Stimulated activated naive CD8-positive, alpha-beta T cell treated with anti-CD3 and anti-CD28 coated beads, Interleukin-15, Interleukin-2, amounts not matched to agents 100 U/mL and 50 U/mL, for 24 hours (primary cell): ENCODE measurements around the gene EGFR.

Source experiments
- ATAC-seq: fragments of 150-1000 bp; cut with Tn5 transposase; one replicate; pipeline ENCODE4 v1.10.0; 2021
- DNase-seq: peaks from one replicate; pipeline ENCODE4 v3.0.0; 2021

EGFR gene

GRCh38 chr7:55036950-55037736, 18.3 kb downstream of the EGFR start:
- DNase-seq (no peak), ATAC-seq (no peak)

- no peak for ATAC-seq
- DNase-seq, result no peak
Measured at GRCh38 chr7:55043691-55044370, 25.0 kb downstream of the EGFR start.

GRCh38 chr7:55044371-55044717, 25.5 kb downstream of the EGFR start:
- DNase-seq (no peak), ATAC-seq (no peak)

- DNase-seq, result no peak
- no peak for ATAC-seq
Measured at GRCh38 chr7:55044791-55045190, 26.0 kb downstream of the EGFR start.

GRCh38 chr7:55046582-55047342, 27.9 kb downstream of the EGFR start:
- no peak for ATAC-seq
- no peak for DNase-seq

- DNase-seq (no peak), ATAC-seq (no peak)
Measured at GRCh38 chr7:55048221-55048859, 29.5 kb downstream of the EGFR start.

GRCh38 chr7:55050281-55050680, 31.5 kb downstream of the EGFR start:
- DNase-seq (no peak), ATAC-seq (no peak)

- DNase-seq (no peak), ATAC-seq (no peak)
Measured at GRCh38 chr7:55052081-55052480, 33.3 kb downstream of the EGFR start.

GRCh38 chr7:55052741-55053427, 34.1 kb downstream of the EGFR start:
- DNase-seq, result no peak
- ATAC-seq, result no peak

- no peak for ATAC-seq
- no peak for DNase-seq
Measured at GRCh38 chr7:55053651-55054571, 35.1 kb downstream of the EGFR start.

GRCh38 chr7:55054758-55055157, 35.9 kb downstream of the EGFR start:
- peak; percentile 14 for ATAC-seq
- no peak for DNase-seq

- DNase-seq (no peak), ATAC-seq (no peak)
Measured at GRCh38 chr7:55055479-55055878, 36.7 kb downstream of the EGFR start.

GRCh38 chr7:55056068-55056467, 37.3 kb downstream of the EGFR start:
- DNase-seq, result no peak

GRCh38 chr7:55056577-55057480, 38.0 kb downstream of the EGFR start:
- DNase-seq (no peak), ATAC-seq (no peak)

More at GRCh38 chr7:55056068-55056467, 37.3 kb downstream of the EGFR start:
- no peak for ATAC-seq

- DNase-seq (no peak), ATAC-seq (no peak)
Measured at GRCh38 chr7:55058314-55058713, 39.5 kb downstream of the EGFR start.

- DNase-seq (no peak), ATAC-seq (no peak)
Measured at GRCh38 chr7:55059021-55059420, 40.2 kb downstream of the EGFR start.

- no peak for DNase-seq
Measured at GRCh38 chr7:55060085-55060484, 41.3 kb downstream of the EGFR start.

GRCh38 chr7:55060636-55061022, 41.8 kb downstream of the EGFR start:
- ATAC-seq, result no peak
- no peak for DNase-seq

More at GRCh38 chr7:55060085-55060484, 41.3 kb downstream of the EGFR start:
- no peak for ATAC-seq

GRCh38 chr7:55061726-55062499, 43.1 kb downstream of the EGFR start:
- no peak for DNase-seq

More at GRCh38 chr7:55061726-55062499, 43.1 kb downstream of the EGFR start:
- ATAC-seq, result no peak
